ENCODE data around the gene TAC4. TPM values are rescaled to one million over a fixed set of nuclear protein-coding genes. Genes with fewer than 3 reads are reported as not detected.
A peak's percentile ranks its signal among the peaks of the same experiment; 100 is the strongest.

The TAC4 gene
- total RNA-seq, 2 donors from 2014 or later: 1.5 to 3.2 TPM

- Histone ChIP-seq H3K4me3 (ENCODE audit: low read length) (no peak overlapping the region), H3K9ac (ENCODE audit: extremely low read depth, low read length, poor library complexity, severe bottlenecking) (no peak overlapping the region), H3K27ac (ENCODE audit: low read depth, low read length) (no peak overlapping the region), H3K9me3 (ENCODE audit: control insufficient read depth, low read length) (no peaks in the 10 kb centered on the region), H3K27me3 (ENCODE audit: control insufficient read depth, insufficient read depth, low read length, poor library complexity, severe bottlenecking) (peaks cover 29% of the 10 kb centered on the region), H3K36me3 (ENCODE audit: control insufficient read depth, insufficient read depth, low read length) (no peaks in the 10 kb centered on the region), H3K4me1 (ENCODE audit: control insufficient read depth, insufficient read depth, low read length) (peaks cover 25% of the 10 kb centered on the region)
- peaks cover 40% of the 10 kb centered on the region for H3K27me3 Mint-ChIP-seq (ENCODE audit: insufficient read depth)
- 94 to 100% methylated on average over 2 to 5 of the region's 5 CpGs for WGBS, 2 experiments (ENCODE audit: insufficient coverage in 1 of 2, insufficient read length in 1 of 2)
- peaks cover 9% of the 10 kb centered on the region for H3K36me3 Mint-ChIP-seq (ENCODE audit: low read depth)
- no peak overlapping the region for H3K27ac Mint-ChIP-seq
- H3K9me3 Mint-ChIP-seq: no peaks in the 10 kb centered on the region
- no peak overlapping the region for H3K4me3 Mint-ChIP-seq
- TF ChIP-seq CTCF (conservative IDR thresholded peaks at IDR 0.05): no peak
- no peak for DNase-seq
- peaks cover 37% of the 10 kb centered on the region for H3K4me1 Mint-ChIP-seq
Observed at GRCh38 chr17:49848739-49849138, 870 bp upstream of the TAC4 start.

- Mint-ChIP-seq H3K27me3 (ENCODE audit: insufficient read depth) (peaks cover 25% of the 10 kb centered on the region), H3K36me3 (ENCODE audit: low read depth) (peaks cover 14% of the 10 kb centered on the region), H3K4me3 (no peak overlapping the region), H3K4me1 (peaks cover 35% of the 10 kb centered on the region), H3K9me3 (no peaks in the 10 kb centered on the region), H3K27ac (peak overlapping the region; percentile 64)
- no peak for TF ChIP-seq CTCF (conservative IDR thresholded peaks at IDR 0.05)
- Histone ChIP-seq H3K4me3 (ENCODE audit: low read length) (peak overlapping the region; percentile 15), H3K27ac (ENCODE audit: low read depth, low read length) (no peak overlapping the region), H3K4me1 (ENCODE audit: control insufficient read depth, insufficient read depth, low read length) (peaks cover 25% of the 10 kb centered on the region), H3K9ac (ENCODE audit: extremely low read depth, low read length, poor library complexity, severe bottlenecking) (no peak overlapping the region), H3K9me3 (ENCODE audit: control insufficient read depth, low read length) (no peaks in the 10 kb centered on the region), H3K27me3 (ENCODE audit: control insufficient read depth, insufficient read depth, low read length, poor library complexity, severe bottlenecking) (peaks cover 20% of the 10 kb centered on the region), H3K36me3 (ENCODE audit: control insufficient read depth, insufficient read depth, low read length) (peaks cover 5% of the 10 kb centered on the region)
- peak; percentile 73 for DNase-seq
- WGBS, 2 experiments (ENCODE audit: insufficient coverage in 1 of 2, insufficient read length in 1 of 2): 73 to 75% methylated on average over 2 to 9 of the region's 9 CpGs
Observed at GRCh38 chr17:49846938-49847712, 744 bp downstream of the TAC4 start.

GRCh38 chr17:49845321-49845720 is 2.5 kb downstream of the TAC4 start:
- no peak overlapping the region for H3K27ac ChIP-seq (ENCODE audit: low read depth, low read length)
- H3K27me3 ChIP-seq (ENCODE audit: control insufficient read depth, insufficient read depth, low read length, poor library complexity, severe bottlenecking): peaks cover 8% of the 10 kb centered on the region
- H3K27me3 Mint-ChIP-seq (ENCODE audit: insufficient read depth): peaks cover 11% of the 10 kb centered on the region
- no peak overlapping the region for H3K9ac ChIP-seq (ENCODE audit: extremely low read depth, low read length, poor library complexity, severe bottlenecking)
- TF ChIP-seq CTCF (conservative IDR thresholded peaks at IDR 0.05): no peak
- peak overlapping the region; percentile 16 for H3K27ac Mint-ChIP-seq
- no peaks in the 10 kb centered on the region for H3K9me3 ChIP-seq (ENCODE audit: control insufficient read depth, low read length)
- peaks cover 29% of the 10 kb centered on the region for H3K4me1 Mint-ChIP-seq
- no peaks in the 10 kb centered on the region for H3K9me3 Mint-ChIP-seq
- H3K36me3 ChIP-seq (ENCODE audit: control insufficient read depth, insufficient read depth, low read length): peaks cover 5% of the 10 kb centered on the region
- H3K36me3 Mint-ChIP-seq (ENCODE audit: low read depth): peaks cover 20% of the 10 kb centered on the region
- DNase-seq: no peak
- H3K4me1 ChIP-seq (ENCODE audit: control insufficient read depth, insufficient read depth, low read length): peaks cover 25% of the 10 kb centered on the region
- H3K4me3 ChIP-seq (ENCODE audit: low read length): no peak overlapping the region
- H3K4me3 Mint-ChIP-seq: no peak overlapping the region
- 80 to 90% methylated on average over 2 to 3 of the region's 3 CpGs for WGBS, 2 experiments (ENCODE audit: insufficient coverage in 1 of 2, insufficient read length in 1 of 2)

Measured in endodermal cell (in vitro differentiated cells).